H9 (cell line): ENCODE data around the gene VANGL2. TPM values are rescaled to one million over a fixed set of nuclear protein-coding genes. Genes with fewer than 3 reads are reported as not detected.

ENCODE experiments used
- DNase-seq: peaks from one replicate; pipeline ENCODE4 v3.0.0-alpha.2; 2017
- H2AFZ ChIP-seq: one replicate; pipeline ENCODE4 v1.6.1; 2013; ENCODE audit warnings: mild to moderate bottlenecking, low read length, control low read depth, moderate library complexity
- H2AK5ac ChIP-seq: 2 replicates; pipeline ENCODE4 v1.6.1; 2013; ENCODE audit warnings: low read length, control low read depth, mixed read lengths; ENCODE audit not compliant: insufficient read length
- H2BK120ac ChIP-seq: one replicate; pipeline ENCODE4 v1.6.1; 2013; ENCODE audit warnings: low read depth, mild to moderate bottlenecking, low read length, control low read depth, inconsistent platforms; ENCODE audit not compliant: poor library complexity, severe bottlenecking
- H2BK12ac ChIP-seq: 2 replicates; pipeline ENCODE4 v1.6.1; 2013; ENCODE audit warnings: low read length, control low read depth, mixed read lengths, low read depth; ENCODE audit not compliant: insufficient read length
- H2BK15ac ChIP-seq: 2 replicates; pipeline ENCODE4 v1.6.1; 2013; ENCODE audit warnings: low read depth, low read length, control low read depth
- H2BK20ac ChIP-seq: one replicate; pipeline ENCODE4 v1.6.1; 2013; ENCODE audit warnings: low read depth, mild to moderate bottlenecking, low read length, control low read depth, inconsistent platforms; ENCODE audit not compliant: poor library complexity, severe bottlenecking
- H2BK5ac ChIP-seq: 2 replicates; pipeline ENCODE4 v1.6.1; 2013; ENCODE audit warnings: low read length, control low read depth, mixed read lengths; ENCODE audit not compliant: insufficient read length
- H3K14ac ChIP-seq: 2 replicates; pipeline ENCODE4 v1.6.1; 2013; ENCODE audit warnings: low read length, control low read depth; ENCODE audit not compliant: insufficient read depth
- H3K18ac ChIP-seq: 2 replicates; pipeline ENCODE4 v1.6.1; 2013; ENCODE audit warnings: low read depth, mild to moderate bottlenecking, mixed read lengths, low read length, control low read depth; ENCODE audit not compliant: insufficient read length
- H3K23ac ChIP-seq: 2 replicates; pipeline ENCODE4 v1.6.1; 2013; ENCODE audit warnings: low read length, control low read depth, mixed read lengths, low read depth; ENCODE audit not compliant: insufficient read length
- H3K23me2 ChIP-seq: 2 replicates; pipeline ENCODE4 v1.6.1; 2013; ENCODE audit warnings: low read depth, mild to moderate bottlenecking, mixed read lengths, low read length, control low read depth; ENCODE audit not compliant: insufficient read length, poor library complexity, severe bottlenecking
- H3K27ac ChIP-seq: 2 replicates; pipeline ENCODE4 v1.5.1; 2013; ENCODE audit warnings: low read length, control low read depth, mixed read lengths, low read depth; ENCODE audit not compliant: insufficient read length
- H3K27me3 ChIP-seq: 2 replicates; pipeline ENCODE4 v1.6.1; 2013; ENCODE audit warnings: low read length, control low read depth, inconsistent platforms; ENCODE audit not compliant: insufficient read depth
- H3K4ac ChIP-seq: 2 replicates; pipeline ENCODE4 v1.6.1; 2013; ENCODE audit warnings: low read depth, mild to moderate bottlenecking, control low read depth, inconsistent platforms, low read length, moderate library complexity
- H3K4me1 ChIP-seq: 2 replicates; pipeline ENCODE4 v1.6.1; 2013; ENCODE audit warnings: low read length, control low read depth, inconsistent platforms; ENCODE audit not compliant: insufficient read depth
- H3K4me2 ChIP-seq: 2 replicates; pipeline ENCODE4 v1.6.1; 2013; ENCODE audit warnings: low read length, control low read depth, mixed read lengths; ENCODE audit not compliant: insufficient read length, insufficient read depth
- H3K56ac ChIP-seq: 2 replicates; pipeline ENCODE4 v1.6.1; 2013; ENCODE audit warnings: low read depth, mild to moderate bottlenecking, mixed read lengths, low read length, control low read depth; ENCODE audit not compliant: insufficient read length
- H3K79me1 ChIP-seq: 2 replicates; pipeline ENCODE4 v1.6.1; 2013; ENCODE audit warnings: low read depth, mild to moderate bottlenecking, moderate library complexity, low read length, control low read depth, inconsistent platforms; ENCODE audit not compliant: insufficient read depth, poor library complexity, severe bottlenecking
- H3K79me2 ChIP-seq: 2 replicates; pipeline ENCODE4 v1.6.1; 2013; ENCODE audit warnings: low read length, control low read depth, inconsistent platforms; ENCODE audit not compliant: insufficient read depth
- H3K9ac ChIP-seq: 2 replicates; pipeline ENCODE4 v1.6.1; 2013; ENCODE audit warnings: low read length, control low read depth, mixed read lengths; ENCODE audit not compliant: insufficient read length; ENCODE audit errors: extremely low read depth
- H3K9me3 ChIP-seq: one replicate; pipeline ENCODE4 v1.6.1; 2013; ENCODE audit warnings: low read depth, low read length, inconsistent platforms; ENCODE audit not compliant: control insufficient read depth
- H3T11ph ChIP-seq: one replicate; pipeline ENCODE4 v1.6.1; 2013; ENCODE audit warnings: mild to moderate bottlenecking, low read length, control low read depth, inconsistent platforms
- H4K20me1 ChIP-seq: one replicate; pipeline ENCODE4 v1.6.1; 2013; ENCODE audit not compliant: control insufficient read depth, insufficient read length, insufficient read depth
- H4K5ac ChIP-seq: 2 replicates; pipeline ENCODE4 v1.6.1; 2013; ENCODE audit warnings: low read depth, mild to moderate bottlenecking, mixed read lengths, low read length, control low read depth; ENCODE audit not compliant: insufficient read length
- H4K8ac ChIP-seq: replicated peaks from 2 replicates; pipeline ENCODE4 v1.6.1; 2013; ENCODE audit warnings: low read length, control low read depth, mixed read lengths, low read depth; ENCODE audit not compliant: insufficient read length
- H4K91ac ChIP-seq: 2 replicates; pipeline ENCODE4 v1.6.1; 2013; ENCODE audit warnings: low read depth, mild to moderate bottlenecking, moderate library complexity, mixed read lengths, low read length, control low read depth; ENCODE audit not compliant: insufficient read length
- H3K27ac Mint-ChIP-seq, 3 experiments: 2 replicates in 2 of 3; 3 replicates in 1 of 3; pipeline ENCODE4 v1.8.0; 2020 to 2021; ENCODE audit warnings: mixed read lengths in 3 of 3, mild to moderate bottlenecking in 1 of 3, moderate library complexity in 1 of 3
- H3K27me3 Mint-ChIP-seq: 2 replicates; pipeline ENCODE4 v1.8.0; 2021; ENCODE audit warnings: low read depth, mild to moderate bottlenecking, moderate library complexity, mixed read lengths
- H3K36me3 Mint-ChIP-seq, 3 experiments: 2 replicates in 2 of 3; 3 replicates in 1 of 3; pipeline ENCODE4 v1.8.0; 2020 to 2021; ENCODE audit warnings: low read depth in 3 of 3, mixed read lengths in 3 of 3; ENCODE audit not compliant: insufficient read depth in 1 of 3
- H3K4me1 Mint-ChIP-seq, 2 experiments: 2 replicates each; pipeline ENCODE4 v1.8.0; 2020; ENCODE audit warnings: mixed read lengths in 2 of 2
- H3K4me3 Mint-ChIP-seq, 2 experiments: 2 replicates in 1 of 2; 3 replicates in 1 of 2; pipeline ENCODE4 v1.8.0; 2020 to 2021; ENCODE audit warnings: mild to moderate bottlenecking in 2 of 2, mixed read lengths in 2 of 2, moderate library complexity in 1 of 2
- H3K9me3 Mint-ChIP-seq, 2 experiments: 2 replicates in 1 of 2; 3 replicates in 1 of 2; pipeline ENCODE4 v1.8.0; 2020; ENCODE audit warnings: mild to moderate bottlenecking in 2 of 2, mixed read lengths in 2 of 2, moderate library complexity in 1 of 2
- CTCF ChIP-seq: fragments of 200-600 bp; sonication (generic); conservative IDR thresholded peaks from 3 replicates; pipeline ENCODE4 v1.8.0; 2021; ENCODE audit warnings: antibody characterized with exemption, mild to moderate bottlenecking
- WGBS: extraction: QIAGEN DNeasy Blood & Tissue Kit; methylation state at CpG from one replicate; pipeline ENCODE4 v1.1.7; 2013; ENCODE audit warnings: missing lambda C conversion rate, low lambda C conversion rate, mixed read lengths; ENCODE audit not compliant: insufficient read length; ENCODE audit errors: extremely low coverage; 5-methylcytosine and 5-hydroxymethylcytosine counted together
- total RNA-seq: library from RNA; stranded (reverse); gene quantifications from 2 replicates; pipeline ENCODE4 v1.2.1, GENCODE V29; 2021

The VANGL2 gene
- total RNA-seq, 1 experiment from 2014 or later: 58.5 TPM

GRCh38 chr1:160408864-160409263 lies 8.5 kb downstream of the VANGL2 start:
- Histone ChIP-seq H3K23me2 (no peaks in the 10 kb centered on the region), H2AK5ac (no peak overlapping the region), H3K14ac (no peak overlapping the region), H2BK5ac (no peak overlapping the region), H3K9me3 (no peaks in the 10 kb centered on the region), H3K27ac (no peak overlapping the region), H3K9ac (no peak overlapping the region), H2BK12ac (no peak overlapping the region), H3K18ac (no peak overlapping the region), H3K4me1 (peaks cover 20% of the 10 kb centered on the region), H3K4me2 (no peak overlapping the region), H3K56ac (no peak overlapping the region), H2BK20ac (no peak overlapping the region), H4K5ac (no peak overlapping the region), H3K23ac (no peak overlapping the region), H4K8ac (no peak overlapping the region), H3K4ac (no peak overlapping the region), H4K91ac (no peak overlapping the region), H2BK120ac (no peak overlapping the region), H4K20me1 (peaks cover 5% of the 10 kb centered on the region), H3K79me1 (peaks cover 3% of the 10 kb centered on the region), H3K79me2 (peaks cover 11% of the 10 kb centered on the region; the same call in 1 of the 2 replicates), H2BK15ac (no peak overlapping the region), H3T11ph (no peak overlapping the region), H3K27me3 (no peaks in the 10 kb centered on the region), H2AFZ (no peak overlapping the region)
- no CpG with 5 or more reads among the region's 4 CpGs for WGBS
- H3K4me3 Mint-ChIP-seq: no peak overlapping the region
- H3K9me3 Mint-ChIP-seq: no peaks in the 10 kb centered on the region
- peaks cover 5 to 26% (median 11%) of the 10 kb centered on the region in 3 experiments; a peak in 6 of 7 replicates for H3K36me3 Mint-ChIP-seq
- DNase-seq: no peak
- H3K27me3 Mint-ChIP-seq: no peaks in the 10 kb centered on the region
- H3K27ac Mint-ChIP-seq: peak overlapping the region in 2 of 3 experiments; percentile 86 to 92; a peak in 4 of 7 replicates
- TF ChIP-seq CTCF: no peak
- peaks cover 78 to 79% of the 10 kb centered on the region in 2 experiments for H3K4me1 Mint-ChIP-seq
